ENCODE data around the gene COL13A1. TPM values are rescaled to one million over a fixed set of nuclear protein-coding genes. Genes with fewer than 3 reads are reported as not detected.

Gene COL13A1
- total RNA-seq, 1 experiment from 2014 or later: 3.6 TPM

- no peak overlapping the region for H3K4ac ChIP-seq (ENCODE audit: low read depth, low read length)
- no peaks in the 10 kb centered on the region for H3K79me1 ChIP-seq (ENCODE audit: insufficient read depth, low read depth, low read length, poor library complexity, severe bottlenecking)
- peak; percentile 64 for DNase-seq
- H4K5ac ChIP-seq (ENCODE audit: insufficient read length, low read depth, low read length): no peak overlapping the region
- H3K27me3 ChIP-seq (ENCODE audit: insufficient read depth, low read length): no peaks in the 10 kb centered on the region
- no peaks in the 10 kb centered on the region for H4K20me1 ChIP-seq (ENCODE audit: control insufficient read depth, insufficient read depth, insufficient read length)
- no peak overlapping the region for H2BK120ac ChIP-seq (ENCODE audit: low read depth, low read length, poor library complexity, severe bottlenecking)
- Mint-ChIP-seq H3K36me3 (ENCODE audit: insufficient read depth in 1 of 3, low read depth in 3 of 3) (no peaks in the 10 kb centered on the region), H3K4me1 (peaks cover 45 to 64% of the 10 kb centered on the region in 2 experiments), H3K9me3 (no peaks in the 10 kb centered on the region), H3K4me3 (peak overlapping the region in 1 of 2 experiments; percentile 53; a peak in 1 of 5 replicates), H3K27me3 (ENCODE audit: low read depth) (peaks cover 1% of the 10 kb centered on the region), H3K27ac (peak overlapping the region in 1 of 3 experiments; percentile 41; a peak in 2 of 7 replicates)
- TF ChIP-seq CTCF (conservative IDR thresholded peaks at IDR 0.05): no peak
- no peak overlapping the region for H3T11ph ChIP-seq (ENCODE audit: low read length)
- no peak overlapping the region for H4K8ac ChIP-seq (replicated peaks; ENCODE audit: insufficient read length, low read depth, low read length)
- peak overlapping the region; percentile 20; the same call in 1 of the 2 replicates for H3K14ac ChIP-seq (ENCODE audit: insufficient read depth, low read length)
- no peak overlapping the region for H2AK5ac ChIP-seq (ENCODE audit: insufficient read length, low read length)
- H3K4me1 ChIP-seq (ENCODE audit: insufficient read depth, low read length): peaks cover 22% of the 10 kb centered on the region
- no peak overlapping the region for H2BK15ac ChIP-seq (ENCODE audit: low read depth, low read length)
- H3K9me3 ChIP-seq (ENCODE audit: control insufficient read depth, low read depth, low read length): no peaks in the 10 kb centered on the region
- H3K27ac ChIP-seq (ENCODE audit: insufficient read length, low read depth, low read length): no peak overlapping the region
- no peaks in the 10 kb centered on the region for H3K79me2 ChIP-seq (ENCODE audit: insufficient read depth, low read length)
- no peak overlapping the region for H3K23ac ChIP-seq (ENCODE audit: insufficient read length, low read depth, low read length)
- no peak overlapping the region for H2BK20ac ChIP-seq (ENCODE audit: low read depth, low read length, poor library complexity, severe bottlenecking)
- H2AFZ ChIP-seq (ENCODE audit: low read length): no peak overlapping the region
- H3K4me2 ChIP-seq (ENCODE audit: insufficient read depth, insufficient read length, low read length): peak overlapping the region; percentile 15
- H3K56ac ChIP-seq (ENCODE audit: insufficient read length, low read depth, low read length): no peak overlapping the region
- no peak overlapping the region for H2BK5ac ChIP-seq (ENCODE audit: insufficient read length, low read length)
- no peak overlapping the region for H4K91ac ChIP-seq (ENCODE audit: insufficient read length, low read depth, low read length)
- WGBS (ENCODE audit: extremely low coverage, insufficient read length, low lambda C conversion rate): no CpG with 5 or more reads among the region's 7 CpGs
- H3K23me2 ChIP-seq (ENCODE audit: insufficient read length, low read depth, low read length, poor library complexity, severe bottlenecking): no peaks in the 10 kb centered on the region
- no peak overlapping the region for H2BK12ac ChIP-seq (ENCODE audit: insufficient read length, low read depth, low read length)
- no peak overlapping the region for H3K9ac ChIP-seq (ENCODE audit: extremely low read depth, insufficient read length, low read length)
- H3K18ac ChIP-seq (ENCODE audit: insufficient read length, low read depth, low read length): no peak overlapping the region
Measured at GRCh38 chr10:69853064-69853463, 51.4 kb downstream of the COL13A1 start.

Measured in H9 (cell line).